ENCODE measurements around the gene LPP.
A peak's percentile ranks its signal among the peaks of the same experiment; 100 is the strongest.

Gene LPP

GRCh38 chr3:188914552-188914951 lies 760.6 kb downstream of the LPP start:
- DNase-seq (ENCODE audit: low read depth in 1 of 2, low spot score in 1 of 2): peak in 1 of 2 experiments; percentile 47
- no peak overlapping the region for H3K27ac ChIP-seq (replicated peaks)

GRCh38 chr3:188915127-188915526 lies 761.2 kb downstream of the LPP start:
- Histone ChIP-seq H3K4me3 (replicated peaks; ENCODE audit: insufficient read depth, low read length) (no peak overlapping the region), H3K27me3 (ENCODE audit: insufficient read depth, poor library complexity, severe bottlenecking) (no peaks in the 10 kb centered on the region), H3K27ac (replicated peaks) (no peak overlapping the region)
- TF ChIP-seq GABPA (IDR thresholded peaks at IDR 0.05; ENCODE audit: low read depth): no peak
- no peak for TF ChIP-seq SPI1 (IDR thresholded peaks at IDR 0.05; ENCODE audit: borderline replicate concordance, low read depth)
- TF ChIP-seq POLR2AphosphoS5 (IDR thresholded peaks at IDR 0.05; ENCODE audit: low read depth): no peak
- TF ChIP-seq, protein P1, sequence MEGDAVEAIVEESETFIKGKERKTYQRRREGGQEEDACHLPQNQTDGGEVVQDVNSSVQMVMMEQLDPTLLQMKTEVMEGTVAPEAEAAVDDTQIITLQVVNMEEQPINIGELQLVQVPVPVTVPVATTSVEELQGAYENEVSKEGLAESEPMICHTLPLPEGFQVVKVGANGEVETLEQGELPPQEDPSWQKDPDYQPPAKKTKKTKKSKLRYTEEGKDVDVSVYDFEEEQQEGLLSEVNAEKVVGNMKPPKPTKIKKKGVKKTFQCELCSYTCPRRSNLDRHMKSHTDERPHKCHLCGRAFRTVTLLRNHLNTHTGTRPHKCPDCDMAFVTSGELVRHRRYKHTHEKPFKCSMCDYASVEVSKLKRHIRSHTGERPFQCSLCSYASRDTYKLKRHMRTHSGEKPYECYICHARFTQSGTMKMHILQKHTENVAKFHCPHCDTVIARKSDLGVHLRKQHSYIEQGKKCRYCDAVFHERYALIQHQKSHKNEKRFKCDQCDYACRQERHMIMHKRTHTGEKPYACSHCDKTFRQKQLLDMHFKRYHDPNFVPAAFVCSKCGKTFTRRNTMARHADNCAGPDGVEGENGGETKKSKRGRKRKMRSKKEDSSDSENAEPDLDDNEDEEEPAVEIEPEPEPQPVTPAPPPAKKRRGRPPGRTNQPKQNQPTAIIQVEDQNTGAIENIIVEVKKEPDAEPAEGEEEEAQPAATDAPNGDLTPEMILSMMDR (IDR thresholded peaks at IDR 0.05; ENCODE audit: insufficient read depth, low read length): no peak
- DNase-seq (ENCODE audit: low read depth in 1 of 2, low spot score in 1 of 2): no peak

More at GRCh38 chr3:188914552-188914951, 760.6 kb downstream of the LPP start:
- Histone ChIP-seq H3K27me3 (ENCODE audit: insufficient read depth, poor library complexity, severe bottlenecking) (no peaks in the 10 kb centered on the region), H3K4me3 (replicated peaks; ENCODE audit: insufficient read depth, low read length) (no peak overlapping the region)
- TF ChIP-seq, protein P2, sequence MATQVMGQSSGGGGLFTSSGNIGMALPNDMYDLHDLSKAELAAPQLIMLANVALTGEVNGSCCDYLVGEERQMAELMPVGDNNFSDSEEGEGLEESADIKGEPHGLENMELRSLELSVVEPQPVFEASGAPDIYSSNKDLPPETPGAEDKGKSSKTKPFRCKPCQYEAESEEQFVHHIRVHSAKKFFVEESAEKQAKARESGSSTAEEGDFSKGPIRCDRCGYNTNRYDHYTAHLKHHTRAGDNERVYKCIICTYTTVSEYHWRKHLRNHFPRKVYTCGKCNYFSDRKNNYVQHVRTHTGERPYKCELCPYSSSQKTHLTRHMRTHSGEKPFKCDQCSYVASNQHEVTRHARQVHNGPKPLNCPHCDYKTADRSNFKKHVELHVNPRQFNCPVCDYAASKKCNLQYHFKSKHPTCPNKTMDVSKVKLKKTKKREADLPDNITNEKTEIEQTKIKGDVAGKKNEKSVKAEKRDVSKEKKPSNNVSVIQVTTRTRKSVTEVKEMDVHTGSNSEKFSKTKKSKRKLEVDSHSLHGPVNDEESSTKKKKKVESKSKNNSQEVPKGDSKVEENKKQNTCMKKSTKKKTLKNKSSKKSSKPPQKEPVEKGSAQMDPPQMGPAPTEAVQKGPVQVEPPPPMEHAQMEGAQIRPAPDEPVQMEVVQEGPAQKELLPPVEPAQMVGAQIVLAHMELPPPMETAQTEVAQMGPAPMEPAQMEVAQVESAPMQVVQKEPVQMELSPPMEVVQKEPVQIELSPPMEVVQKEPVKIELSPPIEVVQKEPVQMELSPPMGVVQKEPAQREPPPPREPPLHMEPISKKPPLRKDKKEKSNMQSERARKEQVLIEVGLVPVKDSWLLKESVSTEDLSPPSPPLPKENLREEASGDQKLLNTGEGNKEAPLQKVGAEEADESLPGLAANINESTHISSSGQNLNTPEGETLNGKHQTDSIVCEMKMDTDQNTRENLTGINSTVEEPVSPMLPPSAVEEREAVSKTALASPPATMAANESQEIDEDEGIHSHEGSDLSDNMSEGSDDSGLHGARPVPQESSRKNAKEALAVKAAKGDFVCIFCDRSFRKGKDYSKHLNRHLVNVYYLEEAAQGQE (IDR thresholded peaks at IDR 0.05; ENCODE audit: insufficient replicate concordance, low read depth): no peak
- TF ChIP-seq POLR2AphosphoS5 (IDR thresholded peaks at IDR 0.05; ENCODE audit: low read depth) (no peak), GABPA (IDR thresholded peaks at IDR 0.05; ENCODE audit: low read depth) (no peak), SPI1 (IDR thresholded peaks at IDR 0.05; ENCODE audit: borderline replicate concordance, low read depth) (no peak)
- TF ChIP-seq, protein P1 (IDR thresholded peaks at IDR 0.05; ENCODE audit: insufficient read depth, low read length): no peak

DNA sequence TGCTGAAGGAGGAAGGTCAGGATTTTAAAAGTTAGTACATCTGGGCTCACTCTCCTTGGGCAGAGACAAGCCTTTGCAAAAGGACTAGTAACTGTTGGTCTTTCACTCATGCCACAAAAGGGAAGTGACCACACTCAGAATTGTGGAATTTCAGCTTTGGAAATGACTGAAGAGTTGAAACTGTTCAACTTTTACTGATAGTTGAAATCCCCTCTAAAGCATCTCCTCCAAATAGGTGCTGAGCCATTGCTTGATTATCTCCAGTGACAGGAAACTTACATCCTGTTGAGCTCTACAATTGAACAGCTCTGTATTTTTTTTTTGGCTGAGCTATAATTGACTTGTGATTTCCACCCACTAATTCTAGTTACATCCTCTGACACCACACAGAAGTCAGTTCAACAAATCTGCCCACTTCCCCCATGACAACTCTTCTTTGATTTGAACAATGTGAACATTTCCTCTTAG lies 763.0 kb downstream of the LPP start:
- Histone ChIP-seq H3K4me3 (replicated peaks; ENCODE audit: insufficient read depth, low read length) (no peak overlapping the region), H3K27ac (replicated peaks) (no peak overlapping the region), H3K27me3 (ENCODE audit: insufficient read depth, poor library complexity, severe bottlenecking) (no peaks in the 10 kb centered on the region)
- TF ChIP-seq POLR2AphosphoS5 (IDR thresholded peaks at IDR 0.05; ENCODE audit: low read depth) (no peak), SPI1 (IDR thresholded peaks at IDR 0.05; ENCODE audit: borderline replicate concordance, low read depth) (0 out of 2 replicates have a peak, but pooled peaks have one; percentile 23)
- DNase-seq (ENCODE audit: low read depth in 1 of 2, low spot score in 1 of 2): peak; percentile 21 to 25

DNA sequence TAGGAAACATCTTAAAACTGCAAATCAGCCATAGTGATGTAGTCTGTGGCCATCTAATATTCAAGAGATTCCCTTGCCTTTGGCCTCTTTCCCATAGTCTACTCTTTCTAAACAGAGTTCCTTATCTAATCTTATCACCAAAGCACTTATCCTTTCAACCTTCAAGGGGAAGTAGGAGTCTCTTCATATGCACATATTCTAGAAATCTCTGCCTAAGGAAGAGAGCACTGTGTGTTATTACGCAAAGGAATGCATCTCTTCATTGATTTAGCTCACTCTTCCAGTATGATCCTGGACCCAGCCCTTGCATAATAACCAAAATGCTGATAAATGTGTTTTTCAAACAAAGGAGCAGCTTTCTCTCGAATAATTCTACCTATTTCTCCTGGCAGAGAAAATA lies 764.1 kb downstream of the LPP start:
- Histone ChIP-seq H3K27me3 (ENCODE audit: insufficient read depth, poor library complexity, severe bottlenecking) (no peaks in the 10 kb centered on the region), H3K4me3 (replicated peaks; ENCODE audit: insufficient read depth, low read length) (no peak overlapping the region), H3K27ac (replicated peaks) (no peak overlapping the region)
- peak in 1 of 2 experiments; percentile 28 for DNase-seq (ENCODE audit: low read depth in 1 of 2, low spot score in 1 of 2)
- TF ChIP-seq GABPA (IDR thresholded peaks at IDR 0.05; ENCODE audit: low read depth) (no peak), SPI1 (IDR thresholded peaks at IDR 0.05; ENCODE audit: borderline replicate concordance, low read depth) (no peak), POLR2AphosphoS5 (IDR thresholded peaks at IDR 0.05; ENCODE audit: low read depth) (no peak)
- TF ChIP-seq, protein P2 (IDR thresholded peaks at IDR 0.05; ENCODE audit: insufficient replicate concordance, low read depth): no peak
- TF ChIP-seq, protein P1 (IDR thresholded peaks at IDR 0.05; ENCODE audit: insufficient read depth, low read length): no peak
